KMS-11 (cell line): ENCODE results near the gene DNAJC12.
A peak's percentile ranks its signal among the peaks of the same experiment; 100 is the strongest.
"Not testable (repeated sequence)": the region's sequence is repeated elsewhere in the genome, so short reads cannot be mapped to it uniquely, and the experiment has no call there.

Source experiments
- H2AFZ ChIP-seq: fragments of 200-600 bp; sonication (generic); 2 replicates; pipeline ENCODE4 v1.6.1; 2016; ENCODE audit warnings: antibody characterized with exemption, mixed run types, low read depth
- H3K27ac ChIP-seq: fragments of 200-600 bp; sonication (generic); 2 replicates; pipeline ENCODE4 v1.6.1; 2016; ENCODE audit warnings: mild to moderate bottlenecking, mixed run types
- H3K27me3 ChIP-seq: fragments of 200-600 bp; sonication (generic); 2 replicates; pipeline ENCODE4 v1.6.1; 2017; ENCODE audit warnings: mild to moderate bottlenecking, low read depth, mixed run types, moderate library complexity; ENCODE audit not compliant: insufficient read depth
- H3K36me3 ChIP-seq: fragments of 200-600 bp; sonication (generic); 2 replicates; pipeline ENCODE4 v1.6.1; 2017; ENCODE audit warnings: mild to moderate bottlenecking, mixed run types; ENCODE audit not compliant: insufficient read depth
- H3K4me1 ChIP-seq: fragments of 200-600 bp; sonication (generic); 2 replicates; pipeline ENCODE4 v1.6.1; 2016; ENCODE audit warnings: mild to moderate bottlenecking, low read depth, mixed run types; ENCODE audit not compliant: poor library complexity, severe bottlenecking
- H3K4me2 ChIP-seq: fragments of 200-600 bp; sonication (generic); 2 replicates; pipeline ENCODE4 v1.7.0; 2016; ENCODE audit warnings: mild to moderate bottlenecking, mixed run types
- H3K4me3 ChIP-seq: fragments of 200-600 bp; sonication (generic); IDR thresholded peaks from 2 replicates; pipeline ENCODE4 v1.6.1; 2017; ENCODE audit warnings: low read depth, low read length, mixed read lengths; ENCODE audit not compliant: insufficient read depth
- H3K79me2 ChIP-seq: fragments of 200-600 bp; sonication (generic); 2 replicates; pipeline ENCODE4 v1.6.1; 2016; ENCODE audit warnings: low read depth, mixed run types; ENCODE audit not compliant: insufficient read depth
- H3K9ac ChIP-seq: fragments of 200-600 bp; sonication (generic); 2 replicates; pipeline ENCODE4 v1.6.1; 2016; ENCODE audit warnings: mild to moderate bottlenecking, mixed run types
- H4K20me1 ChIP-seq: fragments of 200-600 bp; sonication (generic); 2 replicates; pipeline ENCODE4 v1.6.1; 2016; ENCODE audit warnings: mild to moderate bottlenecking, mixed run types; ENCODE audit not compliant: insufficient read depth
- TF ChIP-seq, protein P1 (sequence below): fragments of 200-600 bp; sonication (generic); conservative IDR thresholded peaks from 2 replicates; pipeline ENCODE4 v1.6.1; 2017; ENCODE audit warnings: low read depth, mild to moderate bottlenecking, antibody characterized with exemption, low read length, moderate library complexity, mixed read lengths

The DNAJC12 gene

DNA sequence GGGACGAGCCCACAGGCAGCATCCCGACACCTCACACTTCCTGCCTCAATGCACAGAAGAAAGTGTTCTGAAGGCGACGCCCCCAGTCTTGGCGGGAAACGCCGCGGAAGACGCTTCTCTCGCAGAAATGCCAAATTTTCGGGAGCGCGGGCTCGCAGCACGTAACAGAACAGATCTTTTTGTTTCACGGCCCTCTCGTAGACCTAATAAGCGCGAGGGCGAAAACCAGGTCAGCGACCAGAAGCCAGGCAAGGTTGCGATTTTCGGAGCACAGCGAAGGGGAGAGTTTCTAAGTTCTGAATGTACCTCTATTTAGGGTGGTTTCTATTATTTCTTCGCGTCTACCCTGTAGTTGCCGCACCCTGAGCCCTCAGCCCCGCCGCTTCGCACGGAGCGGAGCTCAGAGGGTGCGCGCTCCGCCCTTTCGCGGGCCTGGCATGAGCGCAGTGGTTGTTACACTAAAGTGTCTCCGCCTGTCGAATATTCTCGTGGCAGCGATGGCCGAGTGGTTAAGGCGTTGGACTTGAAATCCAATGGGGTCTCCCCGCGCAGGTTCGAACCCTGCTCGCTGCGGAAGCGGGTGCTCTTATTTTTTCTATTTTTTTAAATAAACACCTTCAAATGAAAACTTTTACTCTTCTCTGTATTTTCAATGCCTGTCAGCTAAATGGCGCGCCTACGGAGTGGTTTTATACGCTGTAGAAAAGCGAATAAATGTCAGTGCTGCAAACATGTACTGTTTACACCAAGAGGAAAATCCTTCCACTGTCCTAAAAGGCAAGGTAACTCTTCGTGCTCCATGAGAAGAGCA lies 73.8 kb downstream of the DNAJC12 start:
- peak overlapping the region; percentile 92 for H3K27ac ChIP-seq
- TF ChIP-seq, protein P1, sequence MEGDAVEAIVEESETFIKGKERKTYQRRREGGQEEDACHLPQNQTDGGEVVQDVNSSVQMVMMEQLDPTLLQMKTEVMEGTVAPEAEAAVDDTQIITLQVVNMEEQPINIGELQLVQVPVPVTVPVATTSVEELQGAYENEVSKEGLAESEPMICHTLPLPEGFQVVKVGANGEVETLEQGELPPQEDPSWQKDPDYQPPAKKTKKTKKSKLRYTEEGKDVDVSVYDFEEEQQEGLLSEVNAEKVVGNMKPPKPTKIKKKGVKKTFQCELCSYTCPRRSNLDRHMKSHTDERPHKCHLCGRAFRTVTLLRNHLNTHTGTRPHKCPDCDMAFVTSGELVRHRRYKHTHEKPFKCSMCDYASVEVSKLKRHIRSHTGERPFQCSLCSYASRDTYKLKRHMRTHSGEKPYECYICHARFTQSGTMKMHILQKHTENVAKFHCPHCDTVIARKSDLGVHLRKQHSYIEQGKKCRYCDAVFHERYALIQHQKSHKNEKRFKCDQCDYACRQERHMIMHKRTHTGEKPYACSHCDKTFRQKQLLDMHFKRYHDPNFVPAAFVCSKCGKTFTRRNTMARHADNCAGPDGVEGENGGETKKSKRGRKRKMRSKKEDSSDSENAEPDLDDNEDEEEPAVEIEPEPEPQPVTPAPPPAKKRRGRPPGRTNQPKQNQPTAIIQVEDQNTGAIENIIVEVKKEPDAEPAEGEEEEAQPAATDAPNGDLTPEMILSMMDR: no peak
- H3K9ac ChIP-seq: peak overlapping the region; percentile 91
- peak overlapping the region; percentile 97 for H2AFZ ChIP-seq
- H3K27me3 ChIP-seq: no peaks in the 10 kb centered on the region
- no peaks in the 10 kb centered on the region for H3K36me3 ChIP-seq
- H3K4me1 ChIP-seq: peaks cover 7% of the 10 kb centered on the region
- peak overlapping the region; percentile 75 for H3K4me2 ChIP-seq
- H3K4me3 ChIP-seq: no peak overlapping the region
- H4K20me1 ChIP-seq: no peaks in the 10 kb centered on the region
- no peaks in the 10 kb centered on the region for H3K79me2 ChIP-seq

DNA sequence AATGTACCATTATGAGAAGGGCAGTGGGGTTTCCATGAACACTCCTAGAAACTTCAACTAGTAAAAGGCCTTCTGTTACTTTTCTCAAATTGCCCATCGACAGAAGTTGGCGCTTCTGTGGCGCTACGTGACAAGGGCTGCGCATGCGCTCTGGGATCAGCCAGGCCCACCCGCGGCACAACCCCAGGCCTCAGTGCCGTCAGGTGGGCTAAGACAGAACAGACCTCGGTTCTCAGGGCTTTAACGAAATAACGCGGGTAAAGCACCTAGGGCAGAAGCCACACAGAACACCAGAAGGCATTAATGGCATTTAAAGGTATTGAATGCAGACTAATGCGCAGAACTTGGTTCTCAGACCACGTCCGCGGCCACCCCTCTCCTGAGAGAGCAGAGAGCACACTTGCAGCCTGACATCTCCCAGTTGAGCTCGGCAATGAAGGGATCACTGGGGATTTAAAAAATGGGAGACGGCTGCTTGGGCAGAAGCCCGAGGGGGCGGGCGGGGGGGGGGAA lies 74.4 kb downstream of the DNAJC12 start:
- Histone ChIP-seq H3K4me3 (no peak overlapping the region), H3K4me2 (peak overlapping the region; percentile 61), H3K27me3 (no peaks in the 10 kb centered on the region), H3K79me2 (no peaks in the 10 kb centered on the region), H2AFZ (peak overlapping the region; percentile 97), H3K9ac (peak overlapping the region; percentile 91; the same call in 1 of the 2 replicates), H4K20me1 (no peaks in the 10 kb centered on the region), H3K36me3 (no peaks in the 10 kb centered on the region), H3K27ac (peak overlapping the region; percentile 92), H3K4me1 (peaks cover 7% of the 10 kb centered on the region)
- TF ChIP-seq, protein P1: no peak

DNA sequence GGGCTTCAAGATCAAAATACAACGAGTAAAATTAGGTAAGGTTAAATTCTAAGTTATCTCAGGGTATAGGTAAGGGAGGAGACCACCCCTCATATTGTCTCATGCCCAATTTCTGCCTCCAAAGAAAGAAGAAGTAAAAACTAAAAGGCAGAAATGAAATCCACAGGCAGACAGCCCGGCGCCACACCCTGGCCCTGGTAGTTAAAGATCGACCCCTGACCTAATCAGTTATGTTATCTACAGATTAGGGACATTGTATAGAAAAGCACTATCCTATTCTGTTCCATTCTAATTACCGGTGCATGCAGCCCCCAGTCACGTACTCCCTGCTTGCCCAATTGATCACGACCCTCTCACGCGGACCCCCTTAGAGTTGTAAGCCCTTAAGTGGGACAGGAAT lies 75.4 kb downstream of the DNAJC12 start:
- H4K20me1 ChIP-seq, H3K27me3 ChIP-seq, H3K36me3 ChIP-seq, H3K79me2 ChIP-seq, H3K4me1 ChIP-seq, H3K27ac ChIP-seq, H3K4me3 ChIP-seq, H3K9ac ChIP-seq, H3K4me2 ChIP-seq: not testable (repeated sequence)
- peak overlapping the region; percentile 97; the same call in 1 of the 2 replicates for H2AFZ ChIP-seq

DNA sequence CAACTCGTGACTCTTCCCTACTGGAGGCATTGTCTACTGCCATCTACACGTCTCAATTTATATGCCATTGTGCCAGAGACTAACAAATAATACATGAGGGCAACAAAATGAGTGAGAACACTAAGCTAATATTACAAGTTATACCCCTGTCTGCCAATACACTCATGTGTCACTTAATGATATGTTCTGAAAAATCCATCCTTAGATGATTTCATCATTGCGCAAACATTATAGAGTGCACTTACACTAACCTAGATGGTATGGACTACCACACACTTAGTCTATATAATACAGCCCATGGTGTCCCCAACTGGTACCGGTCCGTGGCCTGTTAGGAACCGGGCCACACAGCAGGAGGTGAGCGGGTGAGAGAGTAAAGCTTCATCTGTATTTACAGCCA lies 77.7 kb downstream of the DNAJC12 start:
- Histone ChIP-seq H3K27ac (no peak overlapping the region), H3K4me2 (no peak overlapping the region), H4K20me1 (no peaks in the 10 kb centered on the region), H2AFZ (no peak overlapping the region), H3K9ac (no peak overlapping the region), H3K36me3 (no peaks in the 10 kb centered on the region; the same call in 1 of the 2 replicates), H3K79me2 (no peaks in the 10 kb centered on the region), H3K27me3 (no peaks in the 10 kb centered on the region), H3K4me3 (no peak overlapping the region), H3K4me1 (peaks cover 7% of the 10 kb centered on the region)
- TF ChIP-seq, protein P1: no peak
